GM21619 (cell line): ENCODE measurements around the gene ADGRE2.

ENCODE experiments used
- ATAC-seq: cut with Tn5 transposase; IDR thresholded peaks from one replicate; pipeline ENCODE4 v1.9.1; 2021; ENCODE audit not compliant: unreplicated experiment

The ADGRE2 gene

DNA sequence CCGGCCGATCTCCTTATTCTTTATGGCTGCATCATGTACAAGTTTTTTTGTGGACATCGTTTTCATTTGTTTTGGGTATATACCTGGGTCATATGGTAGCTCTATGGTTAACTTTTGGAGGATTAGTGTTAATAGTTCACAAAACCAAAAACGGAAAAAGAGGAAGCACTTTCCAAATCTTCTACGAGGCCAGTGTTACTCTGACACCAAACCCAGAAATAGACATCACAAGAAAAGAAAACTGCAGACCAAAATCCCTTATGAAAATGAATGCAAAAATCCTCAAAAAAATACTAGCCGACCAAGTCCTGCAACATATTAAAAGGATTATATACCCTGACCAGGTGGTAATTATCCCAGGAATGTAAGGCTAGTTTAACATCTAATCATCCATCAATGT is 29.8 kb downstream of the ADGRE2 start:
- ATAC-seq, result no peak

DNA sequence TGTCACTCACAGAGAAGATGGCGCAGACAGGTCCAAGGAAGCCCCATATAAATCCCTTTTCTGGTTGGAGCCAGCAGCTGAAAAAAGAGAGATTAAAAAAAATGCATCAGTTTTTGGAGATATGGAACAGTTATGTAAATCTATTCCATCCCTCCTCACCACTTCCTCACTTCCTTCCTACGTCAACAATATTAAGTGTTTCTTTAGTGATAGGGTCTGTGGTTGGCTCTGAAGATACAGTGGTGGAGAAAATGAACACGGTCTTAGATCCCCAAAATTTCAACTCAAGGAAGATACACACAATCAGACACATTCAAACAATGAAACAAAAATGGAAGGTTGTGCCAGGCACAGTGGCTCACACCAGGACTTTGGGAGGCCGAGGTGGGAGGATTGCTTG is 31.5 kb downstream of the ADGRE2 start:
- no peak for ATAC-seq

- ATAC-seq, result no peak
These were observed 42.4 kb downstream of the ADGRE2 start for GRCh38 chr19:14735915-14736314.

DNA sequence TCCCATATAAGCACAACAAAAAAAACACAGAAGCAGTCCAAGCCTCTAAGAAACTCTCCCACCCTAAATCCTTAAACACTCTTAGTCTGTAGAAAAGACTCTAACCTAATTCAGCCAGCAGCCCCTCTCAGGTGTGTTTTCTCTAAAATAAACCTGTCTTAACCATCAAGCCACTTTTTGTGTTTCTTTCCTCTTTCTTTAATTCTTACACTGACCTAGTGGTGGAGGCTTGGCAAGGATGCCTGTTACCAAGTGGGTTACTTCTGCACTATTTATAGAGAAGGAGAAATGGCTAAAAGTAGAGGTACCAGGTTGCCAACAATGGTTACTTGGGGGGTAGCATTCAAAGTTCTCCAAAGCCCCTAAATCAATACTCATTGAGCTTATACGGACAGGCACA is 44.8 kb downstream of the ADGRE2 start:
- ATAC-seq, result no peak

- no peak for ATAC-seq
These were observed 45.9 kb downstream of the ADGRE2 start for GRCh38 chr19:14732510-14732909.

- ATAC-seq, result no peak
These were observed 47.2 kb downstream of the ADGRE2 start for GRCh38 chr19:14731200-14731599.

DNA sequence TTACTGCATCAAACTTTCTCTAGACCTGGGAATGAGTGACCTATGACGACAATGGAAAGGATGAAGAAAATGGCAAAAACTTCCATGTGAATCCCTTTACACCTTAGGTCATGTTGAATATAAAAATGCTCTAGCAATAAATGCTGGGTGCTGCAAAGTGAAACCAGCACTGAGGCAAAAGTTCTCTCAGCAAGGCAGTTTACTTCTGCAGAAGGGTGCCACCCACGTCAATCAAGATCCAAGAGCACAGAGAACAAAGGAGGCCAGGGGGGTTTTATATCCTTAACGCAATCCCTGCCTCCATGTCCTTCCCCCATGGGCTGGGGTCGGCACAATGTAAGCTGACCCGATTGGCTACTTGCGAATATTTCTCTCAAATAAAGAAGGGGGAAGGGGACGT is 49.8 kb downstream of the ADGRE2 start:
- ATAC-seq, result no peak

DNA sequence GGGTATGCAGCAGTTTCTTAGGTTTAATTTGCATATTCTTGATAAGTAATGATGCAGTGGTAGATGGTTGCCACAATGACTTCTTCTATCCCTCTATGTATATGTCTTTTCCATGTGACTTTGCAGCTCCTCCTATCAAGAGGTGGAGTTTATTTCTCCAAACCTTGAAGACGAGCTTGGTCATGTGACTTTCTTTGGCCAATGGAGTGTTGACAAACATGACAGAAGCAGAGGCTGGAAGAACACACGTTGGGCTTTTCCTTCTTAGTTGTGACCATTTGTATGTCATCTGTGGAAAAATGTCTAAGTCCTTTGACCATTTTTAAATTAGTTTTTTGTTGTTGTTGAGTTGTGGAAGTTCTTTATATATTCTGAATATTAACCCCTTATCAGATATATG is 56.2 kb downstream of the ADGRE2 start:
- no peak for ATAC-seq

DNA sequence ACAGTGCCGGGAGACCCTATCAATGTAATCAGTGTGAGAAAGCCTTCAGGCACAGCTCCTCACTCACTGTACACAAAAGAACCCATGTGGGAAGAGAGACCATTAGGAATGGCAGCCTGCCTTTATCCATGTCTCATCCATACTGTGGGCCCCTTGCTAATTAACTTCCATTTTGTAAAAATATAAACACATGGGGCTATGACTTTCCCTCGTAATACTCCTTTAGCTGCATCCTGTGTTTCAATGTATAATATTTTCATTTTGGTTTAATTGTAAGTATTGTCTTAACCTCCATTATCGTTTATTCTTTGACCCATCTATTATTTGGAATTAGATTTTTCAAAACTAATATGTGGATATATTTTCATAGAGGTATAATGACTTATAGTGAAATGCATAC is 59.2 kb downstream of the ADGRE2 start:
- ATAC-seq, result no peak

DNA sequence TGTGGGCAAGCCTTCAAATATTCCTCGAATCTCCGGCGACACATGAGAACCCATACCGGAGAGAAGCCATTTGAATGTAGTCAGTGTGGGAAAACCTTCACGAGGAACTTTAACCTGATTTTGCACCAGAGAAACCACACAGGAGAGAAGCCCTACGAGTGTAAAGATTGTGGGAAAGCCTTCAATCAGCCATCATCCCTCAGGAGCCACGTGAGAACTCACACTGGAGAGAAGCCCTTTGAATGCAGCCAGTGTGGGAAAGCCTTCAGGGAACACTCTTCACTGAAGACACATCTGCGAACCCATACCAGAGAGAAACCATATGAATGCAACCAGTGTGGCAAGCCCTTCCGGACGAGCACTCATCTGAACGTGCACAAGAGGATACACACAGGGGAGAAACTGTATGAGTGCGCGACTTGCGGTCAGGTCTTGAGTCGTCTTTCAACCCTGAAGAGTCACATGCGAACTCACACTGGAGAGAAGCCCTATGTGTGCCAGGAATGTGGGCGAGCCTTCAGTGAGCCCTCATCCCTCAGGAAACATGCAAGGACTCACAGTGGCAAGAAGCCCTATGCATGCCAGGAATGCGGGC is 59.7 kb downstream of the ADGRE2 start:
- no peak for ATAC-seq

DNA sequence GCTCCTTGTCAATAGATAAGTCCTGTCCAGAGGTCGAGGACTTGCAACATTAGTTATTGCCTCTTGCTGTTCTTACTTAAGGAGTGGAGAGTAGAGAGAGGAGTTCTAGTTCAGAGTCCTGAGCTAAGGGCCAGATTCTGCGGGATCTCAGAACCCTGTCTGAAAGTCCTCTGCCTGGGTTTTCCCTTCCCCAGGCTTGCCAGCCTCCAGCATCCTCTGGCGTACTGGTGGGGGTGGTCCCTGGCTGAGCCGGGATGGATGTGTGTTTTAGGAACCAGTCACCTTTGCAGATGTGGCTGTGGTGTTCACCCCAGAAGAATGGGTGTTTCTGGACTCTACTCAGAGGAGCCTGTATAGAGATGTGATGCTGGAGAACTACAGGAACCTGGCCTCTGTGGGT is 62.5 kb downstream of the ADGRE2 start:
- no peak for ATAC-seq

- ATAC-seq, result no peak
These were observed 73.9 kb downstream of the ADGRE2 start for GRCh38 chr19:14704450-14704849.

GRCh38 chr19:14703833-14704232 is 74.5 kb downstream of the ADGRE2 start:
- ATAC-seq, result no peak

DNA sequence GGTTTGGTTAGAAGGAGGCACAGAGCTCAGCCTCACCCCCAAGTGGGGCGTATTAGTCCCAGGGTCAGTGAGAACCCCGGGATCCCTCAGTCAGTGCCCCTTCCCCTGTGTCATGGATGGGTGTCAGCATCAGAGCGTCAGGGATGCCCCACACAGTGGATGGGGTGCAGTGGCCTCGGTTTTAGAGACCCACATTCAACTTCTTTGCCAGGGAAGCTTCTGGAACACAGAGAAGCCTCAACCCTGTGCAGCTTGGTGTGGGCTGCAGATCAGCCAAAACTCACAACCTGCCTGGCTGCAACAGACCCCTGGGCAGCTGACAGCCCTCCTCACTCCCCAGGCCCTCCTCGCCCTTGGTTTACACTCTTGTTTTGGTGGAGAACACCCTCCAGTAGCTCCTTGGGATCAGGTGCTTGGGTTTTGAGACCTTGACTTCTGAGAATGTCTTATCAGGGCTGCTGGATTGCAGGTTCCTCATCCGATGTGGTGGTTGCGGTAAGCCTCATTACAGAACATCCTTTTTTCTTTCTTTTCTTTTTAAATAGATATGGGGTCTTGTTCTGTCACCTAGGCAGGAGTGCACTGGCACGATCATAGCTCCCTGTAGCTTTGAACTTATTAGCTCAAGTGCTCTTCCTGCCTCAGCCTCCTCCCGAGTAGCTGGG is 77.5 kb downstream of the ADGRE2 start:
- no peak for ATAC-seq

GRCh38 chr19:14699641-14700040 is 78.7 kb downstream of the ADGRE2 start:
- ATAC-seq, result no peak

DNA sequence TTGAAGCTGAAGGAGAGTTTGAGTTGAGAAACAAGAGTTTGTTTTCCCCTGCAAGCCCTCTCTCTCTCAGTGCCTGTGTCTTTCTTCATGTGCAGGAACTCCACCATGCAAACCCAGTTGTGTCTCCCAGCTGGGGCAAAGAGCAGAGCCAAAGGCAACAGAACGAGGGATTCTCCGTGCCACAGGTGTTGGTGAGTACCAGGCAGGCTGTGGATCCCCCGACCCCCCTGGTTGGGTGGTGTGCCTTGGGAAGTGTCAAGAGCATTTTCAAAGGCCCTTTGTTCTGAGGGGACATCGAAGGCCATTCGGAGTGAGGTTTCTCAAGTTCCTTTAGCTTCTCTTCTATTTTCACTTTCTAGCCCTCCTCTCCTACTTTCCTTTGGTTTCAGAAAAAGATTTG is 82.9 kb downstream of the ADGRE2 start:
- ATAC-seq, result no peak

DNA sequence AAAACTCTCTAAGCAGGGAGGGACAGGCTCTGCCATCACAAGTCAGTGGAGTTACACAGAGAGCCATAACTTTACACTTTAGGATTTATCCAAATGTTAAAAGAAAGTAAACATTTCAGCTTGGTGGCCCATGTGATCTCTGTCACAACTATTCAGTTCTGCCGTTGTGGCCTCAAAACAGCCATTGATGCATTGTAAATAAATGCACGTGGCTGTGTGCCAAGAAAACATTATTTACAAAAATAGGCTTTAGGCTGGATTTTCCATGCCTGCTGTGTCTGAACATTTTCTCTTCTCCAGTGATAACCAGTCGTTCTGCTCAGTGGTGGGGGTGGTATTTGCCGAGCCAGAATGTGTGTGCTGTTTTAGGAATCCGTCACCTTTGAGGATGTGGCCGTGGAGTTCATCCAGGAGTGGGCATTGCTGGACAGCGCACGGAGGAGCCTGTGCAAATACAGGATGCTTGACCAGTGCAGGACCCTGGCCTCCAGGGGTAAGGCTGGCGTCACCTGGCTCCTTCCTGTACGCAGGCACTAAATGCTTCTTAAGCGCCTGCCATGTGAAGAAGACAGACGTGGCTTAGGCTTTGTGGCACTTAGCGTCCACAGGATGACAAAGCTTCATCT is 83.6 kb downstream of the ADGRE2 start:
- no peak for ATAC-seq

GRCh38 chr19:14689598-14690503 is 88.5 kb downstream of the ADGRE2 start, which contains the start of gene ZNF333:
Gene ZNF333, plus strand, starts transcription at chr19:14690048. Its CDS starts 3,444 bp downstream, at chr19:14693492.
- ATAC-seq, result peak; percentile 78

DNA sequence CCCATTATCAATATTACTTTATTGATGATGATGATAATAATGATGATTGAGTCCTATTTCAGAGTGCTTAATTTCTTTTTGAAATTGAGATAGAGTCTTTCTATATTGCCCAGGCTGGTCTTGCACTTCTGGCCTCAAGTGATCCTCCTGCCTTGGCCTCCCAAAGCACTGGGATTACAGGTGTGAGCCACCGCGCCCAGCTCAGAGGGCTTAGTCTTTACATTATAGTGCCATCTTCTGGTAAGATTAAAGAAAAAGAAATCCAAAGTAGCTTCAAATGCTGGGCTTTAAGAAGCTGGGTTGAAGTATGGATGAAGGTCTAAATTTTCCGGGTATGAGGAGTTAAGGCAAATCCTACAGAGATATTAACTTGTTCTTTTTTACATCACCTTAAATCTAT is 91.9 kb downstream of the ADGRE2 start:
- ATAC-seq, result no peak

GRCh38 chr19:14683439-14683838 is 94.9 kb downstream of the ADGRE2 start:
- no peak for ATAC-seq
